Bronchial epithelial cell (primary cell): ENCODE data around the gene DNAAF5. TPM values are rescaled to one million over a fixed set of nuclear protein-coding genes. Genes with fewer than 3 reads are reported as not detected.

Source experiments
- DNase-seq: peaks from one replicate; pipeline ENCODE4 v3.0.0-alpha.2; 2010; ENCODE audit warnings: low read depth
- FAIRE-seq: peaks from 2 replicates; lab custom pipeline; 2011; peaks lifted over from hg19 to GRCh38; lab: Jason Lieb, UNC
- H3K27me3 ChIP-seq: 2 replicates; pipeline ENCODE4 v1.5.1; 2011; ENCODE audit warnings: low read length; ENCODE audit not compliant: control insufficient read depth, insufficient read depth
- H3K36me3 ChIP-seq: 2 replicates; pipeline ENCODE4 v1.5.1; 2011; ENCODE audit warnings: low read length; ENCODE audit not compliant: control insufficient read depth, insufficient read depth
- H3K4me3 ChIP-seq: 2 replicates; pipeline ENCODE4 v1.5.1; 2011; ENCODE audit warnings: mild to moderate bottlenecking, low read depth, low read length, control low read depth
- CTCF ChIP-seq: IDR thresholded peaks from 2 replicates; pipeline ENCODE4 v1.5.1; 2011; ENCODE audit warnings: mild to moderate bottlenecking, moderate library complexity, low read length, control low read depth, inconsistent platforms; ENCODE audit not compliant: insufficient read depth, severe bottlenecking
- total RNA-seq: library from RNA; depleted of rRNA; stranded (reverse); fragments of >200 nt; gene quantifications from 2 replicates; pipeline ENCODE4 v1.2.1, GENCODE V29; 2014

Gene DNAAF5
- total RNA-seq, 1 donor from 2014 or later, result 9.7 TPM

DNA sequence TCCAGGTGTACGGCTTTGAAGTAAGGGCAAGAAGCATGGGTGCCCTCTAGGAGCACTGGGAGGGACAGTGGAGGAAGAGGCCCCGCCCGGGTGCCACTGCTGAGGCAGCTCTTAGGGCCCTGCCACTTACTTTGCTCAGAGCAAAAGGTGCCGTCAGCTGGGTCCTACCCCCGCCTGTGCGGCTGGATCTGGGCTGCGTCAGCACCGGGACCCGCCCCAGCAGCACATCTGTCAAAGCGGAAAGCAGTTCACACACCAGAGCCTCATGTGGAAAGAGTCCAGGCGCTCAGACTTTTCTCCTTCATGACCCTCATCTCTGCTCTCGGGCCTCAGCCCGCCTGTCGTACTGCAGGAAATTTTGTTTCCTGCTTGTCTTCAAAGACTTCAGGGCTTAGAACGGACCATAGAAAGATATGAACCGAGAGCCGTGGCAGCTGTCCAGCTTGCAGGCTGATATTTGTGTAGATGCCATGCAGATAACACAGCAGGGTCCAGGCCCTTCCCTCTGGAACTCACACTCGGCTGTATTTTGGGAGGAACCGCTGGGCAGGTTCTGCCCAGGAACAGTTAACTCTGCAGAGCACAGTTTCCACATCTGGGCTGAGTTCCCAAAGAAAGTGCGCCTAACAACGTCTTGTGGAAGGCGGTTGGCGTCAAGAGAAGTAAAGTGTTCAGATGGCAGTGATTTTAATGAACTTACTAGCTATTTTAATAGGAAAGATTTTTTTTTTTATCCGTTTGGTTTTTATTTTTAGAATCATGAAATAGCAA, 44.9 kb downstream of the DNAAF5 start:
- Histone ChIP-seq H3K36me3 (peaks cover 19% of the 10 kb centered on the region), H3K4me3 (no peak overlapping the region), H3K27me3 (no peaks in the 10 kb centered on the region)
- FAIRE-seq (no peak), DNase-seq (no peak)
- no peak for TF ChIP-seq CTCF

DNA sequence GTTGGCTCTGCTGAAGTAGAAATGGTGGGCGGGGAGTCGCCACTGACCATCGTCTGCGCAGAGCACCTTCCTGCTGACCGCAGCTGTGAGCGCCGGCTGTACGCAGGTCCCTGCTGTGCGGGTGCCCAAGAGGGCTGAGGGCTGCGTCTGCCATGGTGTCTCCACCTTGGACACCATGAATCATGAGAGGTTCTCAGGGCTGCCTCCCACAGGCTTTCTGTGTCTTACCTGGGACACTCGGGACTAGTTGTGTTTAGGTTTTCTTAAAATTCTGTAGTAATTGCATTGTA, 45.5 kb downstream of the DNAAF5 start:
- no peak for TF ChIP-seq CTCF
- Histone ChIP-seq H3K27me3 (no peaks in the 10 kb centered on the region), H3K36me3 (peaks cover 21% of the 10 kb centered on the region)

GRCh38 chr7:772392-772791, 45.9 kb downstream of the DNAAF5 start:
- Histone ChIP-seq H3K27me3 (no peaks in the 10 kb centered on the region), H3K36me3 (peaks cover 21% of the 10 kb centered on the region), H3K4me3 (no peak overlapping the region)
- TF ChIP-seq CTCF, result no peak
- FAIRE-seq (no peak), DNase-seq (no peak)

More for the DNA sequence above, 45.5 kb downstream of the DNAAF5 start:
- DNase-seq, result no peak
- FAIRE-seq, result peak; percentile 32
- no peak overlapping the region for H3K4me3 ChIP-seq

GRCh38 chr7:772861-773621, 46.5 kb downstream of the DNAAF5 start:
- H3K36me3 ChIP-seq, result peaks cover 18% of the 10 kb centered on the region
- FAIRE-seq, result no peak
- no peak for TF ChIP-seq CTCF
- no peak overlapping the region for H3K4me3 ChIP-seq
- no peak for DNase-seq
- H3K27me3 ChIP-seq, result no peaks in the 10 kb centered on the region

GRCh38 chr7:773622-773915, 47.1 kb downstream of the DNAAF5 start:
- H3K27me3 ChIP-seq, result no peaks in the 10 kb centered on the region
- FAIRE-seq, result no peak

More at GRCh38 chr7:773622-773915, 47.1 kb downstream of the DNAAF5 start:
- TF ChIP-seq CTCF, result no peak
- no peak overlapping the region for H3K4me3 ChIP-seq
- no peak for DNase-seq
- peaks cover 18% of the 10 kb centered on the region for H3K36me3 ChIP-seq
